Neuron (in vitro differentiated cells): ENCODE data around the gene BACH2.
"Not testable (repeated sequence)": the region's sequence is repeated elsewhere in the genome, so short reads cannot be mapped to it uniquely, and the experiment has no call there.

Experiments
- H2AFZ ChIP-seq: one replicate; pipeline ENCODE4 v1.6.1; 2013; ENCODE audit warnings: low read depth, mild to moderate bottlenecking, inconsistent platforms, low read length, moderate library complexity
- H3K27me3 ChIP-seq: one replicate; pipeline ENCODE4 v1.6.1; 2013; ENCODE audit warnings: low read length; ENCODE audit not compliant: insufficient read depth
- H3K36me3 ChIP-seq: one replicate; pipeline ENCODE4 v1.6.1; 2013; ENCODE audit warnings: low read length; ENCODE audit not compliant: insufficient read depth
- H3K4me1 ChIP-seq: one replicate; pipeline ENCODE4 v1.6.1; 2013; ENCODE audit warnings: low read length; ENCODE audit not compliant: insufficient read depth
- H3K4me3 ChIP-seq: 2 replicates; pipeline ENCODE4 v1.5.1; 2013; ENCODE audit warnings: mild to moderate bottlenecking, low read length, moderate library complexity
- H3K9me3 ChIP-seq: one replicate; pipeline ENCODE4 v1.6.1; 2013; ENCODE audit warnings: low read length

BACH2 gene

DNA sequence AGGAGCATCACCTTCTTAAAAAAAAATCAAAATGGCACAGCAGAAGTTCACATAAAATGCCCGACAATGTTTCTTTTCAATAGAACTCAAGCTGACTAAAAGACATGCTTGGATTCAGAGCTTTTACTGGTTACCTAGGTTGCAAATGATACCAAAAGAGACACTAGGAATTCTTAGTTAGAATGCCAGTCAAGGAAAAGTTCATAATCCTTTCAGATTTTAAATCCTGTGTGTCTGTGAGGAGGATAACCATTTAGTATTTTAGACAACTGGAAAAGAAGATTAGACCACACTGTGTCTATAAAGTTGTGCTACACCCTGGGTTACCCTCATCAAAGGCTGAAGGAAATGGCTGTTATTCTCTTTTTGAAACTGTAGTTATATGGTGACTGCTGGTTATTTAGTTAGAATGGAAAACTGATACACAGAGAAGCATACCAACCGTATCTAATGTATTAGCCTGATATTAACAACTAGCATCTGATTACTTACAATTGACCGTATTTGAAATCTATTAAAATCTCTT lies 262.8 kb downstream of the BACH2 start:
- peaks cover 18% of the 10 kb centered on the region for H3K4me1 ChIP-seq
- H3K4me3 ChIP-seq: no peak overlapping the region
- no peaks in the 10 kb centered on the region for H3K27me3 ChIP-seq
- H2AFZ ChIP-seq: no peak overlapping the region
- H3K9me3 ChIP-seq: peaks cover 4% of the 10 kb centered on the region
- no peaks in the 10 kb centered on the region for H3K36me3 ChIP-seq

DNA sequence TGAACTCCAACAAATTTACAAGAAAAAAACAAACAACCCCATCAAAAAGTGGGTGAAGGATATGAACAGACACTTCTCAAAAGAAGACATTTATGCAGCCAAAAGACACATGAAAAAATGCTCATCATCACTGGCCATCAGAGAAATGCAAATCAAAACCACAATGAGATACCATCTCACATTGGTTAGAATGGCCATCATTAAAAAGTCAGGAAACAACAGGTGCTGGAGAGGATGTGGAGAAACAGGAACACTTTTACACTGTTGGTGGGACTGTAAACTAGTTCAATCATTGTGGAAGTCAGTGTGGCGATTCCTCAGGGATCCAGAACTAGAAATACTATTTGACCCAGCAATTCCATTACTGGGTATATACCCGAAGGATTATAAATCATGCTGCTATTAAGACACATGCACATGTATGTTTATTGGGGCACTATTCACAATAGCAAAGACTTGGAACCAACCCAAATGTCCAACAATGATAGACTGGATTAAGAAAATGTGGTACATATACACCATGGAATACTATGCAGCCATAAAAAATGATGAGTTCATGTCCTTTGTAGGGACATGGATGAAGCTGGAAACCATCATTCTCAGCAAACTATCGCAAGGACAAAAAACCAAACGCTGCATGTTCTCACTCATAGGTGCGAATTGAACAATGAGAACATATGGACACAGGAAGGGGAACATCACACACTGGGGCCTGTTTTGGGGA lies 264.0 kb downstream of the BACH2 start:
- not testable (repeated sequence) for H3K9me3 ChIP-seq, H3K36me3 ChIP-seq, H3K27me3 ChIP-seq, H3K4me3 ChIP-seq, H2AFZ ChIP-seq
- H3K4me1 ChIP-seq: peaks cover 18% of the 10 kb centered on the region

DNA sequence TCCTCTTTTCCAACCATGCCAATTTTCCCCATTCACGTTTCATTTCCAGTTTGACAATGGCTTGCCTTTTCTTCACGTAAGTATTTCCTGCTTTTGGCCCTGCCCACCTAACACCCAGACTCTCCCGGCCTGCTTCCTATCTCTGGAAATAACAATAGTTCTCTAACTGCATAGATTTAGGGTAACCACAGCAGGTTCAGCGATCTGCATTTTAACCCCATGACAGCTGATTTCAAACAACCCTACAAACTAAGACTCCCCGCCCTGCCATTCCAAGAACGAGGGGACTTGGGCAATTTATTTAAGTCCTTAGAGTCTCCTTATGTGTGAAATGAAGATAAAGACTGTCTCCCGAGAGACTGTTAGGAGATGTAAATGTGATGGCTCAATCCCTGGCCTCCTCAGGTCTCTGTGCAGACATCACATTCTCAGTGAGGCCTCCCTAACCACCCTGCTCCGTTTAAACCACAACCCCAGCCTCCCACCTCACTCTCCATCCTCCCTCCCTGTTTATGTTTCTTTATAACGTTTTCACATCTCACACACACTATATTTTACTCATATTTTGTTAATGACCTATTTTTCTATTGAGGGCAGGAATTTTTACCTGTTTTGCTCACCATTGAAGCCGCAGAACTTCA lies 267.5 kb downstream of the BACH2 start:
- Histone ChIP-seq H3K36me3 (no peaks in the 10 kb centered on the region), H3K4me3 (no peak overlapping the region), H3K27me3 (no peaks in the 10 kb centered on the region), H2AFZ (no peak overlapping the region), H3K4me1 (peaks cover 34% of the 10 kb centered on the region), H3K9me3 (no peaks in the 10 kb centered on the region)

DNA sequence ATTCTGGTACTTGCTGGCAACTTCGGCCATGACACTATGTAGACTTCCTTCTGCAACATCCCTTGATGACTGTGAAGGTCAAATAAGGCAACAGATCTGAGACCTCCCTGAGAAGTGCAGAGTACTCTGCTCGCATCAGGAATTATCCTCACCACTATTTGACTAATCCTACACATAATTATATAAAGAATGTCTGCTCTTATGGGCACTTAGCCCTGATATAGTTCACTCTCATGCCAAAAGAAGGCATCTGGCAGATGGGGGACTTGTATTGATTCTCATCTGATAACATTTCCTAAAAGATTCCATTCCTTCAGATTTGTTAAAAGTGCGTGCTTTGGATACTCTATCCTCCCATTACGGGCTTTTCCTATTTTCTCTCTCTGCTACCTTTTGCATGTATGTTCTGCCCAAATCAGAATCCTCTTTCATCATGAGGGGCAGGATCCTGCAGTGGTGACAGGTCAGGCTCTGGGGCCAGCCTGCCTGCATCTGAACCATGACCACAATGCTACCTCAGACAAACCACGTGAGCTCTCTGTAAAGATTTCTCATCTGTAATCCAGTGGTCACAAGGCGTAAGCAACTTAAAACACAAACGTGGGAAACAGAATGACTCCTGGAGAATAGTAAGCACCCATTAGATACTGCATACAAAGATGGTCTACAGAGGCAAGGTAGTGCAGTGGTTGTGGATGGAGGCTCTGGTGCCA lies 268.4 kb downstream of the BACH2 start:
- H3K4me1 ChIP-seq: peaks cover 26% of the 10 kb centered on the region
- H3K36me3 ChIP-seq: no peaks in the 10 kb centered on the region
- H2AFZ ChIP-seq: no peak overlapping the region
- H3K27me3 ChIP-seq: no peaks in the 10 kb centered on the region
- H3K4me3 ChIP-seq: no peak overlapping the region
- H3K9me3 ChIP-seq: no peaks in the 10 kb centered on the region

DNA sequence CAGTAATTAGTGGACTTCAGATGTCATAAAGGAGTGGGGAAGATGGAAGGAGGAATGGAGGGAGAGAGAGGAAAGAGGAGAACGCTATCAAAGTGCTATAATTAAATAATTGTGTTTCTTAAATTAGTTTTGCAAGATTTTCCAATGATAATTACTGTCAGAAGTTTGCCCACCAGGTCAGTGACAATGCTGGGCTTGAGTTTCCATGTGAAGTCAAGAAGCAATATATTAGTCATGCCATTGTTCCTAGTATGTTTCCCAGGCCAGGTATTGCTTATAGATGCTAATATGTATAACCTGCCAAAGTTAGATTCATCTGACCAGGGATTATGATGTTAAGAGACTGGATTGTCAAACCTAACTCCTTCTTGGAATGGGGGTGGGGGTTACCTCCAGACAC lies 270.4 kb downstream of the BACH2 start:
- no peaks in the 10 kb centered on the region for H3K36me3 ChIP-seq
- no peaks in the 10 kb centered on the region for H3K9me3 ChIP-seq
- H3K4me3 ChIP-seq: no peak overlapping the region
- H2AFZ ChIP-seq: no peak overlapping the region
- H3K4me1 ChIP-seq: peaks cover 25% of the 10 kb centered on the region
- no peaks in the 10 kb centered on the region for H3K27me3 ChIP-seq

DNA sequence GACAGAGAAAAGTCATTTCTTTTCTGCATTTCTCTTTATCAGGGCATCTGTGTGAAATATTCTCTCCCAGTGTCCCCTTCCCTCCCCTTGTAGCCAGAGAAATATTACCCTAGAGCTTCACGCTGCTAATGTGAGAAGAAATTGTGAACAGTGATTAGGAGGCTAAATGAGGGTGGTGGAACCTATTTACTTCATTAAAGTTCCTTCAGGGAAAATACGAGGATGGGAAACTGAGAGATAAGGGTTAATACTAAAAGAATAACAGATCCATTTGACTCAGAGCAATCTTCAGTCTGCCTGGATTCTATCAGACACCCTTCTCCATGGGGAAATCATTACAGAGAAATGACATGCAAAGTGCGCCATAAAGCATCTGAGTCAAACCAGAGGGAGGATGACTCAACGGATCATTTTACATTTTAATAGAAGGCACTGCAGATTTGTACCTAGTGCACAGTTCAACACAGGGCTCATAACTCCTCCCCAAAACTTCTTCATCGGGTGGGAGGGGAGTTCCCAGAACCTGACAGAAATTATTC lies 271.1 kb downstream of the BACH2 start:
- Histone ChIP-seq H3K4me1 (peaks cover 25% of the 10 kb centered on the region), H3K27me3 (no peaks in the 10 kb centered on the region), H3K4me3 (no peak overlapping the region)

DNA sequence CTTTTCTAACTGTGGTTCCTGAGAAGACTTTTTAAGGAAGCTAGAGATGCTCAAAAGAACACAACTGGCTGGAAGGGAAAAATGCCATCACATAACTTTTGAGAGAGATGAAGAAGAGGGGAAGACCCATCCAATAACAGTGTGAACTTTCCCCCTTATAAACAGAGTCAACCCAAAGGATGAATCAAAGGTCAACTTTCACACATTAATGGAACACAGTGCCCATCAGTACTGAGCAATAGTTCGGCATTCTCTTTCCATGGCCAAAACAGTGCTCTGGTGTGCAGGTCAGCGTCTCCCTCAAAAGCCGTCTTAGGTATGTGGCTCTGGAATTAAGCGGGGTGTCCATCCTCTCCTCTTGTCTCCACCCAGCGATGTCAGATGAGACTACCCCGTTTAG lies 272.0 kb downstream of the BACH2 start:
- no peaks in the 10 kb centered on the region for H3K27me3 ChIP-seq
- H3K9me3 ChIP-seq: no peaks in the 10 kb centered on the region
- H3K4me1 ChIP-seq: peaks cover 25% of the 10 kb centered on the region
- no peaks in the 10 kb centered on the region for H3K36me3 ChIP-seq
- no peak overlapping the region for H2AFZ ChIP-seq
- no peak overlapping the region for H3K4me3 ChIP-seq

More for the DNA sequence above, 271.1 kb downstream of the BACH2 start:
- H3K9me3 ChIP-seq: no peaks in the 10 kb centered on the region
- no peak overlapping the region for H2AFZ ChIP-seq
- no peaks in the 10 kb centered on the region for H3K36me3 ChIP-seq

DNA sequence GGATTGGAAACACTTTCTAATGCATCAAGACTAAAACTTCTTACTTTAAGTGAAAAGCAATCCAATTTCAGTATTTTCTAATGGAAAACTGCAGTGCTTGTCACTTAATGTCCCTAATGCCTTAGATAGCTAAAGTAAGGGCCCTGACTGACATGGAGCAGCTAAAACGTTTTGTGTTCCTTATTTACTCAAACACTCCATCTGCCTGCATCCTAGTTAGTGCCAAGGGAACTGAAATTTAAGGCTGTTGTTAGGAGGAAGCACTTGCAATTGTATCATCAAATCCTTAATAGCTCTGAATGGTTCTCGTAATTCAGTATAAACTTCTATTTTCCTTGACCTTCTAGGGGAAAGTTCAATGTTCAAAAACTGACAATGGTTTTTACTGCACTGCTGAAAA lies 274.9 kb downstream of the BACH2 start:
- no peak overlapping the region for H3K4me3 ChIP-seq
- peaks cover 2% of the 10 kb centered on the region for H3K9me3 ChIP-seq
- no peaks in the 10 kb centered on the region for H3K36me3 ChIP-seq
- H3K4me1 ChIP-seq: peaks cover 20% of the 10 kb centered on the region
- H3K27me3 ChIP-seq: no peaks in the 10 kb centered on the region
- no peak overlapping the region for H2AFZ ChIP-seq

DNA sequence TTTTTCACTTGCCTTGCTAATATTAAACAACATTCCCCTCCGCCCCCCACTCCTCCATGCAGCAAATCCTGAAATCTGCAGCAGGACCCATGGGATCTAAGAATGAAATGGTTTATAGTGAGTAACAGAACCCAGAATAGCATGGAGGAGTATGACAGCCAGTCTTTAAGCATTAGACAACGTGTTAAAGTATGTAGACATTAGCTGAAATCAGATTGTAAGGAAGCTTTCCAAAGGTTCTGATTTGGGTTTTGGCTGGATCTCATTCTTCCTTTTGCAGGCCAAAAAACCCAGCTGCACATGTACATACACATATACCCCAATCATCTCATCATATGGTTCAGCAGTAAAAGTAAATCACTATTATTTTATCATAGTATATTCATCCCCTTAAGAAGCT lies 275.9 kb downstream of the BACH2 start:
- Histone ChIP-seq H3K36me3 (no peaks in the 10 kb centered on the region), H3K4me1 (peaks cover 12% of the 10 kb centered on the region), H3K4me3 (no peak overlapping the region), H3K9me3 (peaks cover 2% of the 10 kb centered on the region), H3K27me3 (no peaks in the 10 kb centered on the region), H2AFZ (no peak overlapping the region)

DNA sequence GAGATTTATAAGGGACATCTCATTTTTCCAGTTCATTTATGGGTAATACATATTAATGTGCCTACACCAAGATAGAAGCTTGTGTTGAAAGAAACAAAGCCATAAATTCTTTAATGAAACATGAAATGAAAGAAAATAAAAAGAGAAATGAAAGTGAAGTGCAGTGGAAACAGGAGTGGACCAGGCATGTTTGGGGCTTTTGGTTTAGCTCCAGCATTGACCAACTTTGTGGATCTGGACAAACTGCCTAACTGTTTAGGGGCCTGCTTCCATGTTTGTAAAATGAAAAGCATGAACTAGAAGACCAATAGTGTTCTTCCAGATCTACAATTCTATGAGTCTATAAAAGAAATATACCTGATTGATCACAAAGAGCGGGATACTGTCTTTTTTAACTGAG lies 277.4 kb downstream of the BACH2 start:
- H2AFZ ChIP-seq: no peak overlapping the region
- no peak overlapping the region for H3K4me3 ChIP-seq
- H3K4me1 ChIP-seq: no peaks in the 10 kb centered on the region

DNA sequence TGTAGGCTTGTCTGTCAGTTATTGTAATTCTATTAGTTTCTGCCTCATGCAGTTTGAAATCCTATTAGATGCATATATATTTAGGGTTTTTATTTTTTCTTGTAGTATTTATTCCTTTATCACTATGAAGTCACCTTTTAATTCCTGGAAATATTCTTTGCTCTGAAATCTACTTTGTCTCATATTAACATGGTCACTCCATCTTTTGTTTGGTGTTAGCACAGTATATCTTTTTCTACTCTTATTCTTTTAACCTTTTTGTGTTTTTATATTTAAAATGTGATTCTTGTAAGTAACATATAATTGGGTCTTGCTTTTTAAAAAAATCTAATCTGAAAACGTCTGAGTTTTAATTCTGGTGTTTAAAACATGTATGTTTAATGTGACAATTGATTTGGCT lies 280.8 kb downstream of the BACH2 start:
- H3K27me3 ChIP-seq: no peaks in the 10 kb centered on the region
- no peak overlapping the region for H2AFZ ChIP-seq
- H3K36me3 ChIP-seq: no peaks in the 10 kb centered on the region
- no peak overlapping the region for H3K4me3 ChIP-seq
- no peaks in the 10 kb centered on the region for H3K4me1 ChIP-seq
- peaks cover 2% of the 10 kb centered on the region for H3K9me3 ChIP-seq

More for the DNA sequence above, 277.4 kb downstream of the BACH2 start:
- no peaks in the 10 kb centered on the region for H3K36me3 ChIP-seq
- H3K9me3 ChIP-seq: peaks cover 2% of the 10 kb centered on the region
- no peaks in the 10 kb centered on the region for H3K27me3 ChIP-seq

DNA sequence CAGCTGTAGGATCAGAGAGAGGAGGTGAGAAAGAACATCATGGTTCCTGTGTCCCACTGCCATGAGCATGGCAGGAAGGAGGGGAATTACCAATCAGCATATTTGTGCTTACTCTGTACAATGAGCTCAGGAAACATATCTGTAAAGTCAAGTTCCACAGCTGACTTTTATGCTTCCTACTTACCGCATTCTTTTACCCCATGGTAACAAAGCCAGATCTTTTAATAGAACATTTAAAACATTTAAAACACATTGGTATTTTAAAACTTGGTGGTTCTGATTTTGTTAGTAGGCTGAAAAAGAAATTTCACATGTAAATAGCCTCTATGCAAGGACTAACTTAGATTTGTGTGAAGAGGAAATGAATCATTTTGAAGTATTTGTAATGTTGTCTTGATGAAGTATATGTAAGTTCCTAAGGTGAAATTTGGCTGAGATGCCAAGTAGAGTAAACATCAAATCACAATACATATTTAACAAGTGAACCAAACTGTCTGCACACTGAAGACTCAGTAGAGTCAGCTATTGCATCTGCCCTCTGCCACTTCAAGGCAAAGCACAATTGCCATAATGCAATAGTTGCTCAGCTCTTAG lies 287.6 kb downstream of the BACH2 start:
- peaks cover 4% of the 10 kb centered on the region for H3K9me3 ChIP-seq
- no peak overlapping the region for H3K4me3 ChIP-seq
- peaks cover 14% of the 10 kb centered on the region for H3K36me3 ChIP-seq
- no peaks in the 10 kb centered on the region for H3K27me3 ChIP-seq
- H2AFZ ChIP-seq: no peak overlapping the region
- peaks cover 13% of the 10 kb centered on the region for H3K4me1 ChIP-seq
